SK-N-SH treated with all-trans-retinoic acid at 6 μM for 48 hours (cell line): ENCODE results near the gene SRSF4.

Experiments used
- BACH2 ChIP-seq: fragments of 250-450 bp; sonication (Bioruptor Pico); IDR thresholded peaks from 2 replicates; pipeline ENCODE4 v1.9.0; 2021; ENCODE audit warnings: mild to moderate bottlenecking, borderline replicate concordance
- CSDC2 ChIP-seq: fragments of 250-450 bp; sonication (Bioruptor Pico); IDR thresholded peaks from 2 replicates; pipeline ENCODE4 v1.5.0; 2020; ENCODE audit warnings: mild to moderate bottlenecking, moderate library complexity
- ESRRG ChIP-seq: fragments of 250-450 bp; sonication (Bioruptor Pico); IDR thresholded peaks from 2 replicates; pipeline ENCODE4 v1.6.1; 2021; ENCODE audit warnings: mild to moderate bottlenecking
- GLIS3 ChIP-seq: fragments of 250-450 bp; sonication (Bioruptor Pico); IDR thresholded peaks from 2 replicates; pipeline ENCODE4 v1.5.0; 2020; ENCODE audit warnings: mild to moderate bottlenecking, moderate library complexity
- PATZ1 ChIP-seq: fragments of 250-450 bp; sonication (Bioruptor Pico); IDR thresholded peaks from 2 replicates; pipeline ENCODE4 v1.8.0; 2020; ENCODE audit warnings: mild to moderate bottlenecking, moderate library complexity, borderline replicate concordance
- SNAI2 ChIP-seq: fragments of 250-450 bp; sonication (Bioruptor Pico); IDR thresholded peaks from 2 replicates; pipeline ENCODE4 v1.5.0; 2020; ENCODE audit warnings: mild to moderate bottlenecking, moderate library complexity
- TCF4 ChIP-seq: fragments of 250-450 bp; sonication (Bioruptor Pico); IDR thresholded peaks from 2 replicates; pipeline ENCODE4 v1.8.0; 2021; ENCODE audit warnings: mild to moderate bottlenecking, moderate library complexity, borderline replicate concordance
- TSHZ2 ChIP-seq: fragments of 250-450 bp; sonication (Bioruptor Pico); IDR thresholded peaks from 2 replicates; pipeline ENCODE4 v1.5.0; 2020; ENCODE audit warnings: mild to moderate bottlenecking, moderate library complexity
- ZC3H10 ChIP-seq: fragments of 250-450 bp; sonication (Bioruptor Pico); IDR thresholded peaks from 2 replicates; pipeline ENCODE4 v1.5.1; 2021; ENCODE audit warnings: mild to moderate bottlenecking, moderate library complexity

DNA sequence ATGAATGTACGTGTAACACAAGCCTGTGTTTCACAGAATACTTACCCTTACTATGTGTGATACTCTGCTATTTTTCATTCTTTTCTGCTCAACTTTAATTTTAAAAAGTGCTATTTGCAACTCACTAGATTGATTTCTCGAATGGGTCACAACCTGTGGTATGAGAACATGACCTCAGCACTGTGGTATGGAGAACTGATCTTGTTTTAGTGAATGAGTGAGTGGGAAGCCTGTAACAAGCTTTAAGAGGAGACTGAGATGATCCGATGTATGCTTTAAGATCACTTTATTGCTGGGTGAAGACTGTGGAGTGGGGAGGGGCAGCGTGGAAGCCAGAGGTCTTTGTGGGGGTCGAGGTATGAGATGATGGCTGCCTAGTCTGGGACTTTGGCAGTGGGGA is 27.5 kb upstream of the SRSF4 start:
- TF ChIP-seq ZC3H10 (CRISPR knock-in tag) = no peak
- no peak for TF ChIP-seq BACH2
- no peak for TF ChIP-seq PATZ1
- TF ChIP-seq CSDC2 = no peak
- TF ChIP-seq GLIS3 (CRISPR knock-in tag) = no peak
- TF ChIP-seq TCF4 (CRISPR knock-in tag) = no peak
- TF ChIP-seq TSHZ2 = no peak
- TF ChIP-seq ESRRG (CRISPR knock-in tag) = no peak
- no peak for TF ChIP-seq SNAI2 (CRISPR knock-in tag)
